ENCODE data around the gene SCFD2.

- TF ChIP-seq GATA2 (IDR thresholded peaks at IDR 0.05; ENCODE audit: low read depth, low read length) (no peak), GATA3 (IDR thresholded peaks at IDR 0.05; ENCODE audit: low read depth, low read length) (no peak)
Observed at GRCh38 chr4:52983563-52984303, 382.1 kb downstream of the SCFD2 start.

All from SH-SY5Y (cell line).